Smooth muscle cell of the brain vasculature (primary cell): ENCODE results near the gene TBC1D2B.

Experiments
- DNase-seq: peaks from one replicate; pipeline ENCODE4 v3.0.0-alpha.2; 2012; ENCODE audit warnings: low read depth, low spot score

The TBC1D2B gene

DNA sequence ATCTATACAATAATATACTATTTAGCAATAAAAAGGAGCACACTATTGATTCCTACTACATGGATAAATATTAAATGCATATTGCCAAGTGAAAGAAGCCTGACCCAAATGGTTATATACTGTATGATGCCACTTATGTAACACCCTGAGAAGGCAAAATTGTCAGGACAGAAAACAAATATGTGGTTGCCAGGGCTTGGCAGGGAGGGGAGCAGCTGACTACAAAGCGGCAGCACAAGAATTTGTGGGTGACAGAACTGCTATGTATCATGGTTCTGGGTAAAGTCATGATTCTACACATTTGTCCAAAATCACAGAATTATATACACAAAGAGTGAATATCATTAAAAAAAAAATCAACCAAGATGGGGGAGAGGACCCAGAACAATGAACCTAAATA is 22.5 kb downstream of the TBC1D2B start:
- no peak for DNase-seq

DNA sequence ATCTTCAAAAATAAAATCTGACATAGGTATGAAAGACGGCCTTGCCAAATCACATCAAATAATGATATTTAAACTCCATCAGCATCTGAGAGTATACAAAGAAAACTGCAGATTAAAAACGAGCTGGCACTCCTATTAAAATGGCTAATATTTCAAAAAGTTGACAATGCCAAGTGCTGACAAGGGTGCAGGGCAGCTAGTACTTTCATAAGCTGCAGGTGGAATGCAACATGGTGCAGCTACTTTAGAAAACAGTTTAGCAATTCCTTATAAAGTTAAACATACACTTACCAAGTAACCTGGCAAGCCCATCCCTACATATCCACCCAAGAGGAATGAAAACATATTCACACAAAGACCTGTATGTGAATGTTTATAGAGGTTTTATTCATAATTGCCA is 23.0 kb downstream of the TBC1D2B start:
- DNase-seq: no peak

DNA sequence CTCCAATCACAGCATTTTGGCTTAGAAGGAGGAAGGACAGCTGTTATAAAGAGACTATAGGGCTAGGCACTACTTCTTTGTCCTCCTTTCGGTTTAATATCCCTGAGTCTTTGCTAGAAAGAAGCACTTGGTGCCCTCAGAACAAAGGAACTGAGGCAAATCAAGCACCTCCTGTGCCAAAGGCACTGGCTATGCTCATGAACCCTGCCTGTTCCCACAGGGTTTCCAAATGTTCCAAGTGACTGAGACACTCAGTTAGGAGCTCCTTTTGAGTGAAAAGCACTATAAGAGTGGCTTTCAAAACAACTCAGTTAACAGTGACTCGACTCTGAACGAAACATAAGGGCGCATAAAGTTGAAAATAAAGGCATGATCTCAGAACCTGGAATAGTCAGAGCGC is 25.0 kb downstream of the TBC1D2B start:
- DNase-seq: no peak

DNA sequence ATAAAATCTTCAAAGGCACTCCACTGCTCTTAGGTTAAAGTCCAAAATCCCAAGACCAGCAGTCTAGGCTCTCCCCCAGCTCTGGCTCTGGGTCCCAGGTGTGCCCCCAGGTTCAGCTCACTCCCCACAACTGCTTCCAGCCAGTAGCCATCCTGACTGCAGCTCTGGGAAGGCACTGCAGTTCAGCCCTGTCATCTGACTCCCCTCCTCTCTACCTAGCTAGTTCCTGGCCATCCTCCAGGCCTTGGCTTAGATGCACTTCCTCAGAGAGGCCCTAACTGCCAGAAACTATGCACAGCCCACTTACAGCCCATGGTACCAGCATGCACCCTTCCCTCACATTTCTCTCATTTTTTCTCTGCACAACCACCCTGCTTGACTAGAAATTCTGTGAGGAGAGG is 25.5 kb downstream of the TBC1D2B start:
- DNase-seq: no peak

DNA sequence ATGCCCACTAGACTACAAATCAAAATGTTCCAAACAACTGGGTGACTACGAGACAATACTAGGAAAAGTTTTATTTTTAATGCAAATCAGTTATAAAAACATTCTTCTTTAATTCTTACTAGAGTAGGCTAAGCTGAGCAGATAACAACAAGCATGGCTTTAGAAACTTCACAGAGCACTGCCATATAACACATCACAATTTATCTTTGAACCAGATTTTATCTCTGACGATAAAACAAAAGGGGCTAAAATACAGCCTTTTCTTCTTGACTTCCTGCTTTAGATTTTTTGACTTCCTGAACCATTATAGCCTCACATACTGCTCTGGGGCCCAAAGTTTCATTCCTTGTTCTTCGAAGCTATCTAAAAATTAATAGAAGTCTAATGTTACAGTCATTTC is 25.9 kb downstream of the TBC1D2B start:
- DNase-seq: no peak

DNA sequence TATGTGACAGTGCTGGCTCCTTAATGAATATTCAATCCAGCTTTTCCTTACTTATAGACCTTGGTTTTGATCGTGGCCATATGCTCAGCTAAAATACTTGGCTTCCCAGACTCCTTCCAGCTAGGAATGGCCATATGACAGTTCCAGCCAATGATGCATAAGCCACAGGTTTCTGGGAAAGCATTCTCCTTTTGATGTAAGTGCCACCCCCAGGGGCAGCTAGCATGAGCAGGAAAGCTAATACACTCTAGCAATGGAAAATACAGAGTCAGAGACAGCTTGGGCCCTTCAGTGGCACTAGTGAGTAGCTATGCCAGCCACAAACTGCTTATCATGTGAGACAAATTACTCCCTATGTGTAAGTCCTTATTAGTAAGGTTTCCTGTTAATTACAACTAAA is 26.7 kb downstream of the TBC1D2B start:
- no peak for DNase-seq

DNA sequence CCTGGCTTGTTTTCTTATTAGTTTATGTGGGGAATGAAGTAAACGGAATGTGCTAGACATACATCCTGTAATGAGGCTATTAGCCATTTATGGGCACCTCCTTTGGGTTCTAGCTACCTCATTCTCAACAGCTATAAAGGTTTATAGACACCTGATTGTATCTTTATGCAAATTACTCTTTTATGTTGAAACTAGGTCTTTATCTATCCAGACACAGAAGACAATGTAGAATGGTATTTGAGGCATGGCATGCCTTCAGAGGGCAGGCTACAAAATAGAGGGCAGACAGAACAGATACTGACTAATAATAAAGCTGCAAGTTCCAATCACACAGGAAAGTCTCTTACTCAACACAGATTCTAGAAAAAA is 27.1 kb downstream of the TBC1D2B start:
- DNase-seq: no peak

DNA sequence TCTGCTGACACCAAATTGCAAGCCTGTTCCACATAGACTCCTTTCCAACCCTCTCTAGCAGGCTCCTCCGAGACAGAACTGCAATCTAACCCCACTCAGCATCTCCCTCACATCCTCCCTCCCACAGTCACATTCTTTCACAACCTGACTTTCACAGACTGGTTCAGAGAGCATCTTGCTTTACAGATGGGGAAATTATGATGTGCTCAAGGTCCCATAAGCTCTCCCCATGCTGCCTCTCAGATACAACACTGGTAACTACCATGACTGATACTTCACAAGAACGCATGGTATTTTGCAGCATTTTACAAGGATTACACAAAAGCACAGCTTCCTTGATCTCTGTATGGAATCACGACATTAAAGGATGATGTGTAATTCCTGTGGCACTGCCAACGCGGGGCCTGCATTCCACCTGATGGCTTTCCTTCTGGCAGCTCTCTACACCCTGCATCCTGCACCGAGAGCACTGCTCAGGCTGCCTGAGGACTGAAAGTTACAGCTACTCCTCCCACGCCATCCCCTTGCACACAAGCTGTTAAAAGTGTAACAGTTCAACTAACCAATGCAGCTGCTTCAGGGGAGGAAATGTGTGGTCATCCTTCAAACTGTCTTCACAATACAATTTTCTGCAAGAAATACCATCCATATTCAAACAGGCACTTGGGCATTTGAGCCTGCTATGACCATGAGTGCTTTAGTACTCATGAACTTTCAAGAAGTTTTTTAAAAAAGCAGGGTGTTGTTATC is 27.6 kb downstream of the TBC1D2B start:
- DNase-seq: no peak

DNA sequence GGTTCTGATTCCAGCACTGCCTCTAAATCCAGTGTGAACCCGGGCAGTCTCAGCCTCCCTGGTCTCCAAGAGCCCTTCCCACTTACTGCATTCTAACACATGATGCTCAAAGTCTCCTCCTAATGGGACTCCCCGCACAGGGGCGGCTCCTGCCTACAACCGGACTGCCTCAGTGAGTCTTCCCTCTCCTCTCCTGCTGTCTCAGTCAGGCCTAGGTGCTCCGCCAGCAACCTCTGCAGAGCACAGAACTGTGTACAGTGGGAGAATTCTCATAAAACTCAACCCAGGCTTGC is 28.9 kb downstream of the TBC1D2B start:
- no peak for DNase-seq

DNA sequence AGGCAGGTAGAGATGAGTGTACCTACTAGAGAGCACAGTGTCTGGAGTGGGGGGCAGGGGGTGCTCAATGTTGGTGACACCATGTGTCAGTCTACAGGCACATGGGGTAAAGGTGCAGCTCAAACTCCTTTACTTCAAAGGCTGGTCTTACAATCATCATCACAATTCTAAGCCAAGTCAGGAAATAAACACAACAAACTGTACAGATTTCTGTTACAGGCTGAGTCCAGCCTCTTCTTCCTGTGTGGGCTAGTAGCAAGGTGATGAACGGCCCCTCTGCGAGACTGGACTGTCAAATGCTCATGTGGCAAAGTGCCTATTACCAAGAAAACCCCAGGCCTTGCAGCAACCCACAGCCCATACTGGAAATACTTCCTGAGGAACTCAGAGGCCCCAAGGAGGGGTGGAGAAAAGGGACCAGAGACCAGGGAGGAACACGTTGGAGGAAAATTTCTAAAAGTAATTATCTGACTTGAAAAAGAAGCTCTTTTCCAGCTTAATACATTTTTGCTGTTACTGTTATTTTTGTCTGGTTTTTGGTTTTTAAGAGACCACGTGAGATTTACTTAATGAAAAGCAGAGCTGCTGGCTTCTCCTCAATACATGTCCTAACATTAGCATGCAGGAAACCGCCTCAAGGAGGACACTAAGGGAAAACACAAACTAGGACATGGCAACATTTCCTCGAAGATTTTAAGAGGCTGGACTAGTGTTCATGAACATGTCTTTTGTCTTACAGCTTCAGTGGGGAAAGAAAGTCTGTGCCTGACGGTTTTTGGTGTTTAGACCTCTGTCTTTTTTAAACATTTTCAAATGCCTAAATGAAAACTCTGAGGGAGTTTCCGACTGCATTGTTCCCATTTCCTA is 29.5 kb downstream of the TBC1D2B start:
- no peak for DNase-seq

DNA sequence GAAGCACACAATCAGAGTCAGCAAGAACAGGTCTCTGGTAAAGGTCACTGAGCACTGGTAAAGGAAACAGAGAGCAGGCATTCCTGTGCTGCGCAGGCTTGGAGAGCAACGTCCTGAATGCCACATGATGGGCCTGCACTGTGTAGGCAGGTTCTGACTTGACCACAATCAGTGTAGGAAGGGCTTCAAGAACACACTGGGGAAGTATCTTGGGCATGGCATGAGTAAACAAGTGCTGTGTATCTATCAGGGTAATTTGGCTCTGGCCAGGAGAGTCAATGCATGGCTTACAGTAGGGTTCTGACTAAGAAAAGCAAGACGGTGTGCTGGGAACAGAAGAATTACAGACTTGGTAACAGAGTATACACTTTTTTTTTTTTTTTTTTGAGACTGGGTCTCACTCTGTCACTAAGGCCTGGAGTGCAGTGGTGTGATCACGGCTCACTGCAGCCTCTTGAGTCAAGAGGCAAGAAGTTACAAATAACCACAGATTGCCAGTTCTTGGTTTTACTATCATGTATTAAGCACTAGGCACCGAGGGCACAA is 30.6 kb downstream of the TBC1D2B start:
- DNase-seq: no peak

DNA sequence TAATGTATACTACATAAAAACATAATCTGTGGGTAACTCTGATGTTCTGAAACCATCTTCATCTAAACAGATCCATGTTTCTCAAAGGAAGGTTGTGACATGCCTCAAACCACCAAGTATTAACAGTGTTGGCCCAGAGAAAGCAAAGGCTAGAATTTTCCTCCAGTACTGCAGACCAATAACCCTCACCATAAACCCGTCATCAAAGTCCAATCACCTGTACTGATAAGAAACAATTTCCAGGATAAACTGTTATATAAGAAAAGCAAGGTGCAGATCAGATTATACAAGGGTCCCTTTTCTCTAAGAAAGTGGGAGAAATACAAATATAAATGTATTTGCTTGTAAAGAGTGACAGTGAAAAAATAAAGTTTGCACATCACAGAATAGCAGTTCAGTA is 32.3 kb downstream of the TBC1D2B start:
- DNase-seq: no peak

DNA sequence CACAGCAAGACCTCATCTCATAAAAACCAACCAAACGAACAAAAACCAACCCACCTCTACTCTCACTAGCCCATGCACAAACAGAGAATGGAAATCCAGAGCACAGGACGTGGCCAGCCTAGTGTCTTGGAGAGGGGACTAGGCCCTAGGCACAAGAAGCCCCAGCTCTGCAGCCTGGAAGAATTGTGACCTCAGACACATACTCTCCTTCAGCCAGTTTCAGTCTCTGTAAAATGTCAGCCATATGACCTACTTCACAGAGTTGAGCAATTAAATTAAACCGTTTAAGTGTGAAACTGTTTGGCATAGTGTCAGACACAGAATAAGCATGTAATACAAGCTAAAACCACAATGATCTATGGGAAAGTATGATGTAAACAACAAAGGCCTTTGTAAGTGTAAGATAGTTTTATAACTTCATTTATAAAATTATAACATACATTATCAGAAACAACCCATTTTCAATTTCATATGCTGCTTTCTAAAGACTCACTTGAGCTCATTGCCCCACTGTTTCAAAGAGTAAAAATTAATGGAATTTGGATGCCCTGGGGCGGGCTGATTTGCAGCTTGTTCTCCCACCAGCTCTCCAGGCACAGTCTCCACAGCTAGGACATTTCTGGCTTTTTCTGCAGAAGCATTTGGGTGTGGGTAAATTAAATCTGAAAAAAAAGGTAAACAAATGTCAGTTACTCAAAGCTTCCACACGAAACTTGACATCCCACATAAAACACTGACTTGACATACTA is 32.9 kb downstream of the TBC1D2B start:
- DNase-seq: no peak

DNA sequence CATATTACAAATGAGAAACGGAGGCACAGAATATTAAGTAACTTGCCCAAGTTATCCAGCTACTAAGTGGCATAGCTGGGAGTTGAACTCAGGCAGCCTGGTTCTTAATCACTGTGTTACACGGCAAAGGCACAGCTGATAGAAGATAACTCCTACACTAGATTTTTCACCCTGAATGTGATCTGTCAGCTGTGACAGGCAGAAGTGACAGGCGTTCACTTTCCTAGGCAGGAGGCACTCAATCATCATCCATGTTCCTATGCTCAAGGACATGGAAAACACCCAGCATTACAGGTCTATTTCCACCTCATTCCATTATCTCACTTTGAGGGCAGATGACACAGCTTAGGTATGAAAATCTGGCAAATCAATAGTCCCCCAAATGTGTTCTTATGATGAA is 35.6 kb downstream of the TBC1D2B start:
- no peak for DNase-seq

DNA sequence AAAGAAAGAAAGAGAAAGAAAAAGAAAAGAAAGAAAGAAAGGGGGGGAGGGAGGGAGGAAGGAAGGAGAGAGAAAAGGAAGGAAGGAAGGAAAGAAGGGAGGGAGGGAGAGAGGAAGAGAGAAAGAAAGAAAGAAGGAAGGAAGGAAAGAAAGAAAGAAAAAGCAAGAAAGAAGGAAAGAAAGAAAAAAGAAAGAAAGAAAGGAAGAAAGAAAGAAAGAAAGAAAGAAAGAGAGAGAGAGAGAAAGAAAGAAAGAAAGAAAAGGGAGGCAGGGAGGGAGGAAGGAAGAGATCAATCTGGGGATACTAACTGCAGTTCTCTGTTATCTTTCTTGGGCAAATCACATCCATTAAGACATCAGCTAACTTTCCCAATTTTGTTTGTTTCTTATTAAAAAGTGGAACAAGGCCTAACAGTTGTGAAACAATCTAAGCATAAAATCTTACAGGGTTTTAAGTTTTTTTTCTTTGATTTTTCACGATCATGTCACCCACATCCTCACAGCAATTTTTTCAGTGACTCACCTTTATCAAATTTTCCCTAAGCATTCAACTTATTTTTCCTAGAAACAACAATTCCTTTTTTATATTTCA is 36.8 kb downstream of the TBC1D2B start:
- no peak for DNase-seq

DNA sequence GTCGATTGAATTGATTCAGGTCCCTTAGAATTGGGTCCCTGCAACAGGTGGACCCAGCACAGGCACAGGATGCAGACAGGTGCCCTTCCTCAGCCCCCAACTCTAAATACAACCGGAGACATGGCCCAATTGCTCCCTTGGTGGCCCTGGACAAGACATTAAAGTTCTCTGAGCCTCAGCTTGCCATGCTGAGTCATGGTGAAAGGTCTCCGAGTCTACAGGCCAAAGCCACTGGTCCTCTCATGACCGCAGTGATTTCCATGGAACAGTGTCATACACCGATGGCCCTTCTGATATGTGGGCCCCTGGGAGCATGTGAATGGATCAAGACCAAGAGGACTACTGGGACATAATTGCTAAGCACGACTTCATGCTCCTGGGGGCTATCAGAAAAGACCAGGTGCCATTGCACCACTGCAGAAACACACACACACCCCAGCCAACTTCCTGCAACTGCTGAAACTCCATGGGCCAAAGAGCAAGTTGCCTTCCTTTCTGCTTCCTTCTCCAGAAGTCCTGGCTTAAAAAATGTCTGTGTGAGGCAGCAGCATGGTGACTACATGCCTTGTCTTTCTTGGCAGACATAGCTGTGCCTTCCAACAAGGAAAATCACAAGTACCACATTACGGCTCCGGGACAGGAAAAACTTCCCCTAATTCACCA is 38.8 kb downstream of the TBC1D2B start:
- no peak for DNase-seq

DNA sequence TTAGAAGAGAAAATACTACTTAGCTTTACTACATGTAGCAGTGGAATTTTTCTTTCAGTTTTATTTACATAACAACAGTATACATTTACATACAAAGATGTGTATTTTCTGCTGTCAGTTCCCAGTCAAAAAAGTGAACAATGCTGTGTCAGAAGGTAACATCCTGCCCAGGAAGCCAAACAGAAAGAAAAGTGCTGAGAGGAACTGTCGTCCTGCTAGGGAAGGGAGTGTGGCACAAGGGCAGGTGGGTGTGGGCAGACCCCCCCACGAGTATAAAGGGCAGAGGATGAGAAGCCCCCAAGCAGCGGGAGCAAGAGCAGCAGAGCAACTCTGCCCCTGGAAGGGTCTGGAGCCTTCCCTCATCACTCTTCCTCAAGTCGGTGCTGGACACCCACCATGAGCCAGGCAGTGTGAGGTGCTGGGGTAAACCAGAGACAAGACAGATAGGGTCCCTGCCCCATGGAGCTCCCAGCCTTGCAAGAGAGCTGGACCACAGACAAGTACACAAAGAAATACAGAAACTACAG is 39.7 kb downstream of the TBC1D2B start:
- DNase-seq: no peak

DNA sequence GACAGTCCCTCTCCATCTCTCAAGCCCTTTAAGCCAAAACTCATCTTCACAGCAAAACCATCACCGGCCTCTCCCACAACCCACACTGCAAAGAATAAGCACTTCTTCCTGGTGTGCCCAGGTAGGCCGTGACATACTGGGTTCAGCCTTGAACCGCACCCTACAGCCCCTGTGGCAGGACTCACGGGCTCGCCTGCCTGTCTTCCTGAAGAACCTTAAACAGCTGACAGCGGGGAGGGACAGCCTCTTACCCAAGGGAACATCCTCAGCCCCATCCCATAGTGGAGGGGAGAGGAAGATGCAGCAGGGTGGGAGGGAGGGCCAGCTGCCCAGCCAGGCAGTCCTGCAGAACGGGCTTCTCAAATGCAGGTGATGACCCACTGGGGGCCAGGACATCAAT is 40.2 kb downstream of the TBC1D2B start:
- DNase-seq: no peak

DNA sequence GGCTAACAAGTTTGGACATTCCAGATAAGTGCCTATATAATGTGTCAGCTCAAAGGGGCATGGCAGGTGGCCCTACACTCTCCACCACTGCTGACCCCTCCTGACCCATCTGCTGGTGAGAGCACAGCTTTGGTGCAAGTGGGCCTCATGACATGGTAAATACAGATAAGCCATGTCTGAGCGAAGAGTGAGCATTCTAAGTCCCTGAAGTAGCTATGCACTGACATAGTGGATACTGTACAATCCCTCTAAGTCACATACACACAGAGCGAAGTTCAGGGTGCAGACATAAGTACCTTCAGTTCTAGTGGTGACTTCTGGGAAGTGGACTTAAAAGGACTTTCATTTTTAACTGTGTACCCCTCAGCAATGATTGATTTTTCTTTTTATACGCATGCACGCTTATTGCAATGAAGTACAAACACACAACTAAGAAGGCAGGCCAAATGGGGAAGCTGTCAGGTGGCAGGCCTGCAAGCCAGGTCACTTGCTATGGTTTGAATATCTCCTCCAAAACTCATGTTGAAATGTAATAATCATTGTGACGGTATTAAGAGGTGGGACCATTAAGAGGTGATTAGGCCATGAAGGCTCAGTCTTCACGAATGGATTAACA is 41.5 kb downstream of the TBC1D2B start:
- DNase-seq: no peak

DNA sequence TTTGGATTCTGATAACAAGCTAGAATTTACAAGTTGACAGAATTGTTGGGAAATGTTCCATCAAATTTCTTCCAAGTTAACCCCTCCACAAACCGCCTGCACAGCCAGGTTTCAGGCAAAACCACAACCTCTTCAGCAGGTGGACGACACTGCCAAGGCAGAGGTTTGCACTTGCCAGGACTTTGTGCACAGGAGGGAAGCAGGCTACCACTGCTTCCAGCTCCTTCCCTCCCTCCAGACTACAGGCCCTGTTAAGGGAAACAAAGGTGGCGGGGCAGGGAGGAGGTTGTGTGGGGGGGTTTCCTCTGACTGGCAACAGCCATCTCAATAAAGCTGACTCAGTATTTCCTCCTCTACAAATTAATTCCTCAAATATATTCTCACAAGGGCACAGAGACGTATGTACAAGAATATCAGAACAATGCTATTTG is 42.2 kb downstream of the TBC1D2B start:
- no peak for DNase-seq
